ENCODE measurements around the gene CPE. TPM values are rescaled to one million over a fixed set of nuclear protein-coding genes. Genes with fewer than 3 reads are reported as not detected.

The CPE gene
- total and polyA plus RNA-seq, 2 experiments from 2014 or later = 238 TPM

- DNase-seq (ENCODE audit: low read depth in 1 of 2, low spot score in 1 of 2) = no peak
Observed at GRCh38 chr4:165393704-165394103, 14.9 kb downstream of the CPE start.

GRCh38 chr4:165394275-165394674 lies 15.5 kb downstream of the CPE start:
- no peak overlapping the region for H3K27ac ChIP-seq
- no peaks in the 10 kb centered on the region for H3K9me3 ChIP-seq (ENCODE audit: low read depth)
- H3K27me3 ChIP-seq = no peaks in the 10 kb centered on the region
- no peak overlapping the region for H3K4me3 ChIP-seq
- H3K36me3 ChIP-seq = no peaks in the 10 kb centered on the region
- DNase-seq (ENCODE audit: low read depth in 1 of 2, low spot score in 1 of 2) = peak in 1 of 2 donors; percentile 54
- TF ChIP-seq CTCF (IDR thresholded peaks at IDR 0.05; ENCODE audit: low read depth, low read length) = no peak
- peaks cover 16% of the 10 kb centered on the region for H3K4me1 ChIP-seq (ENCODE audit: low read depth)

More at GRCh38 chr4:165393704-165394103, 14.9 kb downstream of the CPE start:
- Histone ChIP-seq H3K27me3 (no peaks in the 10 kb centered on the region), H3K27ac (peak overlapping the region; percentile 55), H3K36me3 (no peaks in the 10 kb centered on the region), H3K4me1 (ENCODE audit: low read depth) (peaks cover 18% of the 10 kb centered on the region), H3K4me3 (no peak overlapping the region), H3K9me3 (ENCODE audit: low read depth) (no peaks in the 10 kb centered on the region)
- TF ChIP-seq CTCF (IDR thresholded peaks at IDR 0.05; ENCODE audit: low read depth, low read length) = no peak

- no peaks in the 10 kb centered on the region for H3K27me3 ChIP-seq
- no peak overlapping the region for H3K4me3 ChIP-seq
- H3K4me1 ChIP-seq (ENCODE audit: low read depth) = peaks cover 3% of the 10 kb centered on the region
- H3K27ac ChIP-seq = no peak overlapping the region
- no peaks in the 10 kb centered on the region for H3K9me3 ChIP-seq (ENCODE audit: low read depth)
- DNase-seq (ENCODE audit: low read depth in 1 of 2, low spot score in 1 of 2) = peak; percentile 43 to 56
- no peaks in the 10 kb centered on the region for H3K36me3 ChIP-seq
- no peak for TF ChIP-seq CTCF (IDR thresholded peaks at IDR 0.05; ENCODE audit: low read depth, low read length)
Observed at GRCh38 chr4:165398570-165398969, 19.8 kb downstream of the CPE start.

GRCh38 chr4:165402375-165402774 lies 23.6 kb downstream of the CPE start:
- DNase-seq (ENCODE audit: low read depth in 1 of 2, low spot score in 1 of 2) = no peak
- Histone ChIP-seq H3K4me3 (no peak overlapping the region), H3K36me3 (no peaks in the 10 kb centered on the region), H3K27me3 (no peaks in the 10 kb centered on the region), H3K9me3 (ENCODE audit: low read depth) (no peaks in the 10 kb centered on the region), H3K27ac (no peak overlapping the region), H3K4me1 (ENCODE audit: low read depth) (no peaks in the 10 kb centered on the region)
- TF ChIP-seq CTCF (IDR thresholded peaks at IDR 0.05; ENCODE audit: low read depth, low read length) = no peak

GRCh38 chr4:165403048-165403447 lies 24.2 kb downstream of the CPE start:
- H3K4me3 ChIP-seq = no peak overlapping the region
- DNase-seq (ENCODE audit: low read depth in 1 of 2, low spot score in 1 of 2) = no peak
- no peak overlapping the region for H3K27ac ChIP-seq
- no peak for TF ChIP-seq CTCF (IDR thresholded peaks at IDR 0.05; ENCODE audit: low read depth, low read length)
- H3K36me3 ChIP-seq = no peaks in the 10 kb centered on the region
- no peaks in the 10 kb centered on the region for H3K4me1 ChIP-seq (ENCODE audit: low read depth)
- H3K9me3 ChIP-seq (ENCODE audit: low read depth) = no peaks in the 10 kb centered on the region
- H3K27me3 ChIP-seq = no peaks in the 10 kb centered on the region

- H3K9me3 ChIP-seq (ENCODE audit: low read depth) = no peaks in the 10 kb centered on the region
- H3K36me3 ChIP-seq = no peaks in the 10 kb centered on the region
- H3K27ac ChIP-seq = no peak overlapping the region
- no peak overlapping the region for H3K4me3 ChIP-seq
- no peak for TF ChIP-seq CTCF (IDR thresholded peaks at IDR 0.05; ENCODE audit: low read depth, low read length)
- H3K27me3 ChIP-seq = no peaks in the 10 kb centered on the region
- no peaks in the 10 kb centered on the region for H3K4me1 ChIP-seq (ENCODE audit: low read depth)
- DNase-seq (ENCODE audit: low read depth in 1 of 2, low spot score in 1 of 2) = no peak
Observed at GRCh38 chr4:165403637-165404036, 24.8 kb downstream of the CPE start.
